GM23248 (cell line): Measurements from ENCODE around the gene THBS2. TPM values are rescaled to one million over a fixed set of nuclear protein-coding genes. Genes with fewer than 3 reads are reported as not detected.

Source experiments
- DNase-seq: peaks from one replicate; pipeline ENCODE4 v3.0.0-alpha.2; 2015
- H2AFZ ChIP-seq: fragments of 200-600 bp; sonication (generic); 2 replicates; pipeline ENCODE4 v1.6.1; 2016; ENCODE audit warnings: antibody characterized with exemption
- H3F3A ChIP-seq: fragments of 200-600 bp; sonication (generic); 2 replicates; pipeline ENCODE4 v1.6.1; 2016; ENCODE audit warnings: mild to moderate bottlenecking, antibody characterized with exemption, mixed run types; ENCODE audit not compliant: insufficient read depth
- H3K27ac ChIP-seq: fragments of 200-600 bp; sonication (generic); 2 replicates; pipeline ENCODE4 v1.5.1; 2016; ENCODE audit warnings: mild to moderate bottlenecking
- H3K27me3 ChIP-seq: fragments of 200-600 bp; sonication (generic); replicated peaks from 2 replicates; pipeline ENCODE4 v1.6.1; 2016; ENCODE audit warnings: mild to moderate bottlenecking; ENCODE audit not compliant: insufficient read depth
- H3K36me3 ChIP-seq: fragments of 200-600 bp; sonication (generic); 2 replicates; pipeline ENCODE4 v1.6.1; 2016; ENCODE audit warnings: low read depth, mild to moderate bottlenecking
- H3K4me1 ChIP-seq: fragments of 200-600 bp; sonication (generic); 2 replicates; pipeline ENCODE4 v1.6.1; 2016; ENCODE audit warnings: mild to moderate bottlenecking; ENCODE audit not compliant: insufficient read depth
- H3K4me2 ChIP-seq: fragments of 200-600 bp; sonication (generic); one replicate; pipeline ENCODE4 v1.6.1; 2016; ENCODE audit warnings: mild to moderate bottlenecking; ENCODE audit not compliant: unreplicated experiment
- H3K4me3 ChIP-seq: fragments of 200-600 bp; sonication (generic); 2 replicates; pipeline ENCODE4 v1.5.1; 2016; ENCODE audit warnings: mild to moderate bottlenecking
- H3K79me2 ChIP-seq: fragments of 200-600 bp; sonication (generic); 2 replicates; pipeline ENCODE4 v1.6.1; 2016; ENCODE audit warnings: mild to moderate bottlenecking; ENCODE audit not compliant: insufficient read depth
- H3K9ac ChIP-seq: fragments of 200-600 bp; sonication (generic); 2 replicates; pipeline ENCODE4 v1.6.1; 2016; ENCODE audit warnings: mild to moderate bottlenecking
- H3K9me2 ChIP-seq: fragments of 200-600 bp; sonication (generic); 2 replicates; pipeline ENCODE4 v1.6.1; 2016; ENCODE audit warnings: mixed run types, mild to moderate bottlenecking, moderate library complexity; ENCODE audit not compliant: insufficient read depth
- H3K9me3 ChIP-seq: fragments of 200-600 bp; sonication (generic); one replicate; pipeline ENCODE4 v1.6.1; 2017; ENCODE audit warnings: low read depth
- H4K20me1 ChIP-seq: fragments of 200-600 bp; sonication (generic); 2 replicates; pipeline ENCODE4 v1.6.0; 2016; ENCODE audit not compliant: insufficient read depth
- EZH2 ChIP-seq: fragments of 200-600 bp; sonication (generic); IDR thresholded peaks from 2 replicates; pipeline ENCODE4 v1.6.1; 2018; ENCODE audit warnings: antibody characterized with exemption, mild to moderate bottlenecking; ENCODE audit not compliant: insufficient read depth, poor library complexity, severe bottlenecking
- EZH2phosphoT487 ChIP-seq: fragments of 200-600 bp; sonication (generic); IDR thresholded peaks from 2 replicates; pipeline ENCODE4 v1.6.1; 2018; ENCODE audit warnings: antibody characterized with exemption, moderate library complexity, mild to moderate bottlenecking, low read depth; ENCODE audit not compliant: insufficient read depth
- WGBS, 2 experiments: methylation state at CpG; one replicate each; pipeline ENCODE4 v1.1.6; 2015 to 2017; ENCODE audit warnings: low lambda C conversion rate in 2 of 2, low coverage in 1 of 2; ENCODE audit errors: missing lambda C conversion rate in 2 of 2; 5-methylcytosine and 5-hydroxymethylcytosine counted together
- in situ Hi-C: fragments of 300-500 bp; cut with MboI; formaldehyde crosslinking; loops from 2 replicates; pipeline ENCODE4 v1.15.0; 2020
- polyA plus RNA-seq: library from polyadenylated mRNA; unstranded; fragments of >200 nt; fragmentation: Nextera tagmentation; extraction: Ambion mirVana; gene quantifications from 2 replicates; pipeline ENCODE4 v1.2.1, GENCODE V29; 2016
- total RNA-seq: library from RNA; depleted of rRNA; stranded (reverse); fragments of >200 nt; shearing (Covaris generic); gene quantifications from 2 replicates; pipeline ENCODE4 v1.2.3, GENCODE V29; 2014

Gene THBS2
- total and polyA plus RNA-seq, 2 experiments from 2014 or later, result 77.8 to 137 TPM

DNA sequence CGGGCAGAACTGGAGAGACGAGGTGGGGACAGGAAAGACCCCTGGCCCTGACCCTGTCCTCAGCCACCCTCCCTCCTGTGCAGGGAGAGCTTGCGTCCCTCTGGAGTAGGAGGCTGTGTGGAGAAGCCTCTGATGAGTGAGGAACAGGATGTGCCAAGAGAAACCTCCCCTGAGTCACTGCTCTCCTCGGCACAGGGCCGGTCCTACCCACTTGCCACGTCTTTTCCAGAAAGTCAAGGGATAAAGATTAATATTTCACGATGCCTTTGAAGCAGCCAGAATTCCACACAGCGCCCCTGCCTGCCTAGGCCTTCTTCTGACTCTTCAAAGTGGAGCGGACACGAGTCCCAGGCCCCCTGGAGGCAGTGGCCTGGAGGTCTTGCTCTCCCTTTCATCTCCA lies 34.9 kb upstream of the THBS2 start:
- peak overlapping the region; percentile 65 for H2AFZ ChIP-seq
- no peaks in the 10 kb centered on the region for H3K79me2 ChIP-seq
- peak overlapping the region; percentile 31 for H3K4me3 ChIP-seq
- peak overlapping the region; percentile 73 for H3K4me2 ChIP-seq
- H3K9ac ChIP-seq, result peak overlapping the region; percentile 69
- 6 to 7% methylated on average over 10 of the region's 10 CpGs for WGBS, 2 experiments
- in situ Hi-C loops, result no loop called here
- H3K9me3 ChIP-seq, result no peaks in the 10 kb centered on the region
- H3K36me3 ChIP-seq, result no peaks in the 10 kb centered on the region
- peaks cover 41% of the 10 kb centered on the region for H3F3A ChIP-seq
- H4K20me1 ChIP-seq, result no peaks in the 10 kb centered on the region
- H3K27me3 ChIP-seq, result no peaks in the 10 kb centered on the region
- no peak for TF ChIP-seq EZH2
- no peak for TF ChIP-seq EZH2phosphoT487
- peaks cover 39% of the 10 kb centered on the region for H3K4me1 ChIP-seq
- H3K27ac ChIP-seq, result peak overlapping the region; percentile 60
- H3K9me2 ChIP-seq, result no peaks in the 10 kb centered on the region
- DNase-seq, result peak; percentile 93

DNA sequence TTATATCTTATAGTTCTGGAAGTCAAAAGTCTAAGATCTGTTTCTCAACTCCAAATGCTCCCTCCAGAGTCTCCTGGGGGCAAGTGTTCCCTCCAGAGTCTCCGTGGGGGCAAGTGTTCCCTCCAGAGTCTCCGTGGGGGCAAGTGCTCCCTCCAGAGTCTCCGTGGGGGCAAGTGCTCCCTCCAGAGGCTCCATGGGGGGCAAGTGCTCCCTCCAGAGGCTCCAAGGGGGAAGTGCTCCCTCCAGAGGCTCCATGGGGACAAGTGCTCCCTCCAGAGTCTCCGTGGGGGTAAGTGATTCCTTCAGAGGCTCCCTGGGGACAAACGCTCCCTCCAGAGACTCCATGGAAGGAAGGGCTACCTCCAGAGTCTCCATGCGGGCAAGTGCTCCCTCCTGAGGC lies 34.0 kb upstream of the THBS2 start:
- Histone ChIP-seq H4K20me1 (no peaks in the 10 kb centered on the region), H3K4me2 (no peak overlapping the region), H3K9ac (no peak overlapping the region), H3K79me2 (no peaks in the 10 kb centered on the region), H3K4me1 (peaks cover 29% of the 10 kb centered on the region), H3K27ac (no peak overlapping the region), H3K36me3 (no peaks in the 10 kb centered on the region), H3F3A (peaks cover 33% of the 10 kb centered on the region), H3K9me3 (no peaks in the 10 kb centered on the region), H2AFZ (no peak overlapping the region), H3K27me3 (no peaks in the 10 kb centered on the region), H3K4me3 (no peak overlapping the region), H3K9me2 (no peaks in the 10 kb centered on the region)
- no peak for TF ChIP-seq EZH2
- no peak for TF ChIP-seq EZH2phosphoT487
- in situ Hi-C loops, result no loop called here
- DNase-seq, result no peak
- 87 to 91% methylated on average over 3 to 6 of the region's 6 CpGs for WGBS, 2 experiments

DNA sequence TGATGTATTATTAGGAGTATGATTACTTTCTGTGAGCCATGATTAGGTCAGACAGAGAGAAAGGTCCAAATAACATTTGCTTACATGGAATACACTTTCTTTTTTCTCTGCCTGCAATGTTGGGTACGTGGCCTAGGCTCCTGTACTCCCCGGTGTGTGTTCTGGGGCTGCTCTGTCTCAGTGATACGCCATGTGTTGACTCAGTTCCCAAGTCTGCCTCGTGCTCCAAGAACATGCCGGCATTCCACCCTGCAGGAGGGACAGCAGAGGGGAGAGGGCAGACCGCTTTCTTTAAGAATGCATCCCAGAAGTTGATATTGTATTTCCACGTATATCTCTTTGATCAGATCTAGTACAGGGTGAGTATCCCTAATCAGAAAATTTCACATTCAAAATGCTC lies 33.3 kb upstream of the THBS2 start:
- Histone ChIP-seq H3K4me1 (peaks cover 22% of the 10 kb centered on the region), H3K9me3 (no peaks in the 10 kb centered on the region), H3K9ac (no peak overlapping the region), H4K20me1 (no peaks in the 10 kb centered on the region), H3K79me2 (no peaks in the 10 kb centered on the region), H3K4me2 (no peak overlapping the region), H2AFZ (no peak overlapping the region), H3K27ac (no peak overlapping the region), H3K9me2 (no peaks in the 10 kb centered on the region), H3K27me3 (no peaks in the 10 kb centered on the region), H3K36me3 (no peaks in the 10 kb centered on the region), H3F3A (peaks cover 26% of the 10 kb centered on the region), H3K4me3 (no peak overlapping the region)
- TF ChIP-seq EZH2phosphoT487, result no peak
- TF ChIP-seq EZH2, result no peak
- in situ Hi-C loops, result no loop called here
- DNase-seq, result no peak
- WGBS, 2 experiments, result 91 to 95% methylated on average over 7 of the region's 7 CpGs

DNA sequence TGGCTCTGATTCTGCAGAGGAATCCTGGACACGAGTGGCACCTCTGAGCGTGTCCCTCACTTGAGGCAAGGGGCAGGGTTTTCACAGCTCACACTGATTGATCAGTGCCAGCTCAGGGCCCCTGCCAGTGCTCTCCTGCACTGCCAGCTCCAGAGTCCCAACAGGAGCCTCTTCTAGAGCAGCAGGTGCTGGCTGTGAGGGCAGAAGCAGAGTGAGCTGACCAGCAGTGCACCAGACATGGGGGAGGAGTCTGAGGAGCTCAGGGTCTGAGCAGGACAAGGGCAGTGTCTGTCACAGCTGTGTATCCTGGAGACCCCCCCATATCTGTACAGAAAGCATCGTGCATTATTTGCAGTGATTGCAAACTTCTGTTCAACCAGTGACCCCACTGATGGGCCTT lies 31.5 kb upstream of the THBS2 start:
- Histone ChIP-seq H3K27me3 (no peaks in the 10 kb centered on the region), H3K4me2 (no peak overlapping the region), H3K4me1 (peaks cover 16% of the 10 kb centered on the region), H3K36me3 (no peaks in the 10 kb centered on the region), H2AFZ (no peak overlapping the region), H3K4me3 (no peak overlapping the region), H3K27ac (no peak overlapping the region), H3K9me3 (no peaks in the 10 kb centered on the region), H3K9me2 (no peaks in the 10 kb centered on the region), H3K9ac (no peak overlapping the region), H3K79me2 (no peaks in the 10 kb centered on the region), H3F3A (0 out of 2 replicates have a peak, but pooled peaks cover 14% of the 10 kb centered on the region), H4K20me1 (no peaks in the 10 kb centered on the region)
- WGBS, 2 experiments, result 86 to 100% methylated on average over 3 of the region's 3 CpGs
- in situ Hi-C loops, result no loop called here
- no peak for TF ChIP-seq EZH2
- no peak for TF ChIP-seq EZH2phosphoT487
- DNase-seq, result no peak

DNA sequence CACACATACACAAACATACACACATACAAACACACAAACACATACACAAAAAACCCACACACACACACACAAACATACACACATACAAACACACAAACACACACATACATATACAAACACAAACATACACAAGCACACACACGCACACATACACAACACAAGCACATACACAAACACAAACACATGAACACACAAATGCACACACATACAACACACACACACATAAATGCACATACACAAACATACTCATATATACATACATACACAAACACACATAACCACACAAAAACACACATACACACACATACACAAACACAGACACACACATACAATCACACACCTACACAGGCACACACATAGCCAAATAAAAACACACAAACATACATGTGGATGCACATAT lies 30.3 kb upstream of the THBS2 start:
- TF ChIP-seq EZH2, result no peak
- Histone ChIP-seq H3K9me2 (no peaks in the 10 kb centered on the region), H3K9ac (no peak overlapping the region), H3K79me2 (no peaks in the 10 kb centered on the region), H2AFZ (no peak overlapping the region), H3K27me3 (no peaks in the 10 kb centered on the region), H3K4me1 (peaks cover 9% of the 10 kb centered on the region), H3F3A (0 out of 2 replicates have a peak, but pooled peaks cover 7% of the 10 kb centered on the region), H3K9me3 (no peaks in the 10 kb centered on the region), H3K4me2 (no peak overlapping the region), H3K27ac (no peak overlapping the region), H3K36me3 (no peaks in the 10 kb centered on the region), H3K4me3 (no peak overlapping the region), H4K20me1 (no peaks in the 10 kb centered on the region)
- in situ Hi-C loops, result no loop called here
- 93 to 94% methylated on average over 1 of the region's 1 CpG for WGBS, 2 experiments
- no peak for DNase-seq
